Measurements from ENCODE around the gene ITGA2B. TPM values are rescaled to one million over a fixed set of nuclear protein-coding genes. Genes with fewer than 3 reads are reported as not detected.
"Not testable (repeated sequence)": the region's sequence is repeated elsewhere in the genome, so short reads cannot be mapped to it uniquely, and the experiment has no call there.

The ITGA2B gene
- total RNA-seq, 1 donor from 2014 or later = 0.86 TPM

DNA sequence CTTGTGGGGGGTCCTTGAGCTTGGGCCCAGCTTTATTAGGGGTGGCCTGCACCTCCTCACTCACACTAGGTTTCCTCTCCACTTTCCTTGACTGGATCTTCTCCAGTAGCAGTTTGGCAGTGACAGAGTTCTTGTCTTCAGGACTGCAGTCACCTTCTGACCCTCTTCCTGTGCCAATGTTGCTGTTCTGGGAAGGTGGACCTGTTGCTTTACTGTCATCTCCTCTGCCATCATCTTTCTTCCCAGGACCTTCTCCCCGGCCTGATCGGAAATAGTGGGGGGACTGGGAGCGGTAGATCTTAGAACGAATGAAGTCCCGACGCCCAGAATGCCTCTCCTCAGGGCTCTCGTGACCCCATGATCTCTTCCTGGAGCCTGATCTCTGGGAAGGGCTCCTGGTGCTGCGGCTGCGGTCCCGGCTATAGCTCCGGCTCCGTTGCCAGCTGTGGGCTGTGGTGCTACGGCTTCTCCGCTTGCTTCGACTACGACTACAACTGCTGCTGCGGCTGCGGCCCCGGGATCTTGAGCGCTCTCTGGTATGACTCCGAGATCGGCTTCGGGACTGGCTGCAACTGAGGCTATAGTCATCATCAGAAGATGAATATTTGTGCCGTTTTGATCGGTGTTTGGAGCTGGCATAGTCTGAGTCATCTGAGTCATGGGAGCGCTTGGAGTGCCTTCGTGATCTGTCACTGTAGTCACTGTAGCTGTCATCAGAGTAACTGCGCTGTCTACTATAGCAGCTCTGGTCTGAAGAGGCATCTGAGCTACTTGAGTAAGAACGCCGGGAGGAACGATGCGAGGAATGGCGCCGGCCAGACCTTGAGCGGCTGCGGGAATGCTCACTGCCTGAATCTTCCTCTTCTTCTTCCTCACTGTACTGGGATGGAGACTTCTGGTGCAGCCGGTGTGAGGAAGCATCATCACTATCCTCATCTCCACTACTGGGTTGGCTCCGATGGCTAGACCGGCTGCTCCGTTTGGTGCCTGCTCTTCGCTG lies 9.5 kb upstream of the ITGA2B start:
- no peaks in the 10 kb centered on the region for H3K27me3 Mint-ChIP-seq (ENCODE audit: unreplicated experiment)
- DNase-seq (ENCODE audit: extremely low spot score, unreplicated experiment) = no peak
- peaks cover 45% of the 10 kb centered on the region for H3K36me3 Mint-ChIP-seq (ENCODE audit: unreplicated experiment)
- H3K4me1 Mint-ChIP-seq (ENCODE audit: unreplicated experiment) = no peaks in the 10 kb centered on the region
- H3K9me3 Mint-ChIP-seq (ENCODE audit: unreplicated experiment) = no peaks in the 10 kb centered on the region
- TF ChIP-seq, protein P1, sequence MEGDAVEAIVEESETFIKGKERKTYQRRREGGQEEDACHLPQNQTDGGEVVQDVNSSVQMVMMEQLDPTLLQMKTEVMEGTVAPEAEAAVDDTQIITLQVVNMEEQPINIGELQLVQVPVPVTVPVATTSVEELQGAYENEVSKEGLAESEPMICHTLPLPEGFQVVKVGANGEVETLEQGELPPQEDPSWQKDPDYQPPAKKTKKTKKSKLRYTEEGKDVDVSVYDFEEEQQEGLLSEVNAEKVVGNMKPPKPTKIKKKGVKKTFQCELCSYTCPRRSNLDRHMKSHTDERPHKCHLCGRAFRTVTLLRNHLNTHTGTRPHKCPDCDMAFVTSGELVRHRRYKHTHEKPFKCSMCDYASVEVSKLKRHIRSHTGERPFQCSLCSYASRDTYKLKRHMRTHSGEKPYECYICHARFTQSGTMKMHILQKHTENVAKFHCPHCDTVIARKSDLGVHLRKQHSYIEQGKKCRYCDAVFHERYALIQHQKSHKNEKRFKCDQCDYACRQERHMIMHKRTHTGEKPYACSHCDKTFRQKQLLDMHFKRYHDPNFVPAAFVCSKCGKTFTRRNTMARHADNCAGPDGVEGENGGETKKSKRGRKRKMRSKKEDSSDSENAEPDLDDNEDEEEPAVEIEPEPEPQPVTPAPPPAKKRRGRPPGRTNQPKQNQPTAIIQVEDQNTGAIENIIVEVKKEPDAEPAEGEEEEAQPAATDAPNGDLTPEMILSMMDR (IDR thresholded peaks at IDR 0.05) = no peak
- H3K4me3 Mint-ChIP-seq (ENCODE audit: unreplicated experiment) = no peak overlapping the region
- H3K27ac Mint-ChIP-seq (ENCODE audit: unreplicated experiment) = no peak overlapping the region

DNA sequence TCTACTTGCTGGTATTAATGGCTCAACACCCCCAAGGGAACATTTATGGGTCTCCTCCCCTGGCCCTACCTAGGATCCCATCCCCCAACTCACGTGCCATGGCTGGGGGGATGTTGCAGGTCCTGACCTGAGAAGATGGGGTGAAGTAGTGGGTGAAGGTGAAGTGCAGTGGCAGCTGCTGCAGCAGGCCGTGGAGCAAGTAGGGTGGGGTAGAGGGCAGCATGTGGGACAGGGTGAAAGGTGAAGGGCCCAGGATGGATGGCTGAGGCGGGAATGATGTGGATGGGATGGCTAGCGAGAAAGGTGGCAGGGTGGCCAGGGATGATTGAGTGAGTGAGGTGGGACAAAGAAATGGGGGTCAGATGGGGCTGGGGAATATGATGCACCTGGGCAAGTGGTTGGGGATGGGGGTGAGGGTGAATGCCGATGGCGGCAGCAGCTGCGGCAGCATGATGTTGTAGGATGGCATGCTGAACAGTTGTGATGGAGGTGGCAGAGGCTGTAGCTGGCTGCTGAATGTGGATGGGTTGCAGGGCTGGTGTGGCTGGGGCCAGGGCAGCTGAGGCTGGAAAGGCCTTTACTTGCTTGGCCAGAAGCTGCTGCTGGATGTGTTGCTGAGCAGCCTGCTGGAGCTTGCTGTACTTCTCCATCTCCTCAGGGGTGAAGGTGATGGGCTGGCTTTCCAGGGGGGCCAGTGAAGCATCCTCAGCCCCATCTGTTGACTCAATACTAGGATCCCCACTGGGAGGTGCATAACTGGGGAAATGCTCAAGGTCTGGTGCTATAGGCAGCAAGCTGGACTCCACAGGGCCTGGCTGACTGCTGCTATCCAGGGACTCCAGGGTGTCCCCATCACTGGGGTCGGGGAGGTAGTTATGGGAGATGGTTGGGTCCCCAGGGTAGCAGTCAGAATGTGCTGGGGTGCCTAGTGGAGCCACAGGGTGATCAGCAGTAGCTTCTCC lies 8.3 kb upstream of the ITGA2B start:
- no peaks in the 10 kb centered on the region for H3K4me1 Mint-ChIP-seq (ENCODE audit: unreplicated experiment)
- TF ChIP-seq, protein P1 (IDR thresholded peaks at IDR 0.05) = no peak
- H3K36me3 Mint-ChIP-seq (ENCODE audit: unreplicated experiment) = peaks cover 42% of the 10 kb centered on the region
- no peaks in the 10 kb centered on the region for H3K9me3 Mint-ChIP-seq (ENCODE audit: unreplicated experiment)
- no peak overlapping the region for H3K4me3 Mint-ChIP-seq (ENCODE audit: unreplicated experiment)
- no peak overlapping the region for H3K27ac Mint-ChIP-seq (ENCODE audit: unreplicated experiment)
- no peaks in the 10 kb centered on the region for H3K27me3 Mint-ChIP-seq (ENCODE audit: unreplicated experiment)
- no peak for DNase-seq (ENCODE audit: extremely low spot score, unreplicated experiment)

DNA sequence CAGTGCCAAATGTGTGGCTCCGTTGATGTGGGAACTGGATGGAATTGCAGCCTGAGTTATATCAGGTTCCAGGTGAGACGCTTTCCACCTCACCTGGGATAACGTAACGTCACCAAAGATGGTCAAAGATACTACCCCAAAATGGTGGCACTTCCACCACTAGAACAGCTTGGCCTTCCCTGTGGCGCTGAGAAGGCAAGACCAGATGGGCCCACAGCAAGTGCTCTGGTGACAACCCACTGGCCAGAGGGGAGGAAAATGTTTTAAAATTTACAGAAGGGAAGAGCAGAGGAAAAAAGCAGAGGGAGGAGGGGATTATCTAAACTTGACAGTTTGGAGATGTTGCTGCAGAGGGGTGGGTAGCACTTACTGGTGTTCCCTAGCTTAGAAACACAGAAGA lies 7.5 kb upstream of the ITGA2B start:
- H3K27ac Mint-ChIP-seq (ENCODE audit: unreplicated experiment) = no peak overlapping the region
- TF ChIP-seq, protein P1 (IDR thresholded peaks at IDR 0.05) = no peak
- DNase-seq (ENCODE audit: extremely low spot score, unreplicated experiment) = no peak
- no peak overlapping the region for H3K4me3 Mint-ChIP-seq (ENCODE audit: unreplicated experiment)
- H3K36me3 Mint-ChIP-seq (ENCODE audit: unreplicated experiment) = peaks cover 38% of the 10 kb centered on the region
- H3K27me3 Mint-ChIP-seq (ENCODE audit: unreplicated experiment) = no peaks in the 10 kb centered on the region
- no peaks in the 10 kb centered on the region for H3K9me3 Mint-ChIP-seq (ENCODE audit: unreplicated experiment)
- H3K4me1 Mint-ChIP-seq (ENCODE audit: unreplicated experiment) = no peaks in the 10 kb centered on the region

DNA sequence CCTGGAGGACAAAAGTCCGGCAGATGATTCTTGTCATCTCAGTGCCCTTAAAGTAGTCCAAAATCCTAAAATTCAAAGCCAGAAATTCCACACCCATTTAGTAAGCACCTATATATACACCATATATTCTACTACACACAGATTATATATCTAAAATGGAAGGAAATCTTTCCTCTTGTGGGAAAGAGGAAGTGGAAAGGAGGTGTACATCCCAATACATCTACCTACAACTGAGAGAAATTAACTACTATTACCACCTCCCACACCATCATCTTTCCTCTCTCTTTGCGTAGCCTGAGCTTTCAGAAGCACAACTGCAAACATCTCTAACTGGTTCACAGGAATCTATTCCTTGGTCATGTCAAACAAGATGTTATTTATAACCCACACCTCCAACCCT lies 5.4 kb upstream of the ITGA2B start:
- no peak overlapping the region for H3K4me3 Mint-ChIP-seq (ENCODE audit: unreplicated experiment)
- H3K9me3 Mint-ChIP-seq (ENCODE audit: unreplicated experiment) = no peaks in the 10 kb centered on the region
- peaks cover 26% of the 10 kb centered on the region for H3K36me3 Mint-ChIP-seq (ENCODE audit: unreplicated experiment)
- TF ChIP-seq, protein P1 (IDR thresholded peaks at IDR 0.05) = no peak
- no peak for DNase-seq (ENCODE audit: extremely low spot score, unreplicated experiment)
- no peaks in the 10 kb centered on the region for H3K4me1 Mint-ChIP-seq (ENCODE audit: unreplicated experiment)
- no peaks in the 10 kb centered on the region for H3K27me3 Mint-ChIP-seq (ENCODE audit: unreplicated experiment)
- H3K27ac Mint-ChIP-seq (ENCODE audit: unreplicated experiment) = no peak overlapping the region

DNA sequence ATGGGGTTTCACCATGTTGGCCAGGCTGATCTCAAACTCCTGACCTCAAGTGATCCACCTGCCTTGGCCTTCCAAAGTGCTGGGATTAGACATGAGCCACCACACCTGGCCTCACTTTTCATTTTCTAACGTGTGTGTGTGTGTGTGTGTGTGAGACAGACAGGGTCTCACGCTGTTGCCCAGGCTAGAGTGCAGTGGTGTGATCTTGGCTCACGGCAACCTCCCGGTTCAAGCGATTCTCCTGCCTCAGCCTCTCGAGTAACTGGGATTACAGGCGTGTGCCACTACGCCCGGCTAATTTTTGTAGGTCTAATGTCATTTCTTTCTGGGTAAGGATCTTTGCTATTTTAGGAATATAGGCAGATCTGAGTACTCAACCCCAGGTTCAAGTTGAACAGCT lies 4.7 kb upstream of the ITGA2B start:
- not testable (repeated sequence) for H3K27me3 Mint-ChIP-seq (ENCODE audit: unreplicated experiment); H3K4me3 Mint-ChIP-seq (ENCODE audit: unreplicated experiment); H3K27ac Mint-ChIP-seq (ENCODE audit: unreplicated experiment); H3K9me3 Mint-ChIP-seq (ENCODE audit: unreplicated experiment); H3K4me1 Mint-ChIP-seq (ENCODE audit: unreplicated experiment)
- peaks cover 21% of the 10 kb centered on the region for H3K36me3 Mint-ChIP-seq (ENCODE audit: unreplicated experiment)
- DNase-seq (ENCODE audit: extremely low spot score, unreplicated experiment) = peak; percentile 44
